HL-60 (cell line): ENCODE measurements around the gene S1PR5.

Source experiments
- DNase-seq, 2 experiments: peaks; one replicate each; pipeline ENCODE4 v3.0.0-alpha.2; 2010 to 2020; ENCODE audit warnings: low read depth in 1 of 2, low spot score in 1 of 2
- H3K27ac ChIP-seq: fragments of 250-450 bp; sonication (Bioruptor Pico); replicated peaks from 2 replicates; pipeline ENCODE4 v1.5.1; 2020; ENCODE audit warnings: mild to moderate bottlenecking, moderate library complexity
- H3K27me3 ChIP-seq: fragments of 250-450 bp; sonication (Bioruptor Pico); 2 replicates; pipeline ENCODE4 v1.5.1; 2021; ENCODE audit warnings: mild to moderate bottlenecking, moderate library complexity; ENCODE audit not compliant: insufficient read depth, poor library complexity, severe bottlenecking
- H3K4me3 ChIP-seq: replicated peaks from 2 replicates; pipeline ENCODE4 v1.5.1; 2011; ENCODE audit warnings: mild to moderate bottlenecking, control low read depth, low read length; ENCODE audit not compliant: insufficient read depth
- GABPA ChIP-seq: IDR thresholded peaks from 2 replicates; pipeline ENCODE4 v1.6.1; 2012; ENCODE audit warnings: low read depth
- POLR2AphosphoS5 ChIP-seq: IDR thresholded peaks from 2 replicates; pipeline ENCODE4 v1.6.1; 2012; ENCODE audit warnings: low read depth
- SPI1 ChIP-seq: IDR thresholded peaks from 2 replicates; pipeline ENCODE4 v1.6.1; 2012; ENCODE audit warnings: low read depth, mild to moderate bottlenecking, borderline replicate concordance
- TF ChIP-seq, protein P1 (sequence below): IDR thresholded peaks from one replicate; pipeline ENCODE4 v1.5.1; 2011; ENCODE audit warnings: low read length, control low read depth, inconsistent platforms; ENCODE audit not compliant: insufficient read depth
- TF ChIP-seq, protein P2 (sequence below): IDR thresholded peaks from 2 replicates; pipeline ENCODE4 v1.6.1; 2012; ENCODE audit warnings: low read depth; ENCODE audit not compliant: insufficient replicate concordance

The S1PR5 gene

DNA sequence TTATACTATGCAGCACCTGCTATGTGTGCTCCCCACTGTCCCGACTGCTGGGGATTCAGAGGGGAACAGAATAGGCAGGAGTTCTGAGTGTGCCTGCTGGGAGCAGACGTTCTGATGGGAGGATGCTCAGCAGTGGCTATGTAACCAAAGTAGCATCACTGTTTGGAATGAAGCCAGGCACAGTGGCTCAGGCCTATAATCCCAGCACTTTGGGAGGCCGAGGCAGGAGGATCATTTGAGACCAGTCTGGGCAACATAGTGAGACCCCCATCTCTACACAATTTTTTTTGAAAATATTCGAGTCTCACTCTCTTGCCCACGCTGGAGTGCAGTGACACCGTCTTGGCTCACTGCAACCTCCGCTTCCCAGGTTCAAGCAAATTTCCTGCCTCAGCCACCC lies 32.5 kb upstream of the S1PR5 start:
- DNase-seq: no peak
- H3K27me3 ChIP-seq: no peaks in the 10 kb centered on the region
- no peak overlapping the region for H3K4me3 ChIP-seq
- H3K27ac ChIP-seq: no peak overlapping the region
- TF ChIP-seq POLR2AphosphoS5 (no peak), GABPA (no peak), SPI1 (no peak)
- TF ChIP-seq, protein P1, sequence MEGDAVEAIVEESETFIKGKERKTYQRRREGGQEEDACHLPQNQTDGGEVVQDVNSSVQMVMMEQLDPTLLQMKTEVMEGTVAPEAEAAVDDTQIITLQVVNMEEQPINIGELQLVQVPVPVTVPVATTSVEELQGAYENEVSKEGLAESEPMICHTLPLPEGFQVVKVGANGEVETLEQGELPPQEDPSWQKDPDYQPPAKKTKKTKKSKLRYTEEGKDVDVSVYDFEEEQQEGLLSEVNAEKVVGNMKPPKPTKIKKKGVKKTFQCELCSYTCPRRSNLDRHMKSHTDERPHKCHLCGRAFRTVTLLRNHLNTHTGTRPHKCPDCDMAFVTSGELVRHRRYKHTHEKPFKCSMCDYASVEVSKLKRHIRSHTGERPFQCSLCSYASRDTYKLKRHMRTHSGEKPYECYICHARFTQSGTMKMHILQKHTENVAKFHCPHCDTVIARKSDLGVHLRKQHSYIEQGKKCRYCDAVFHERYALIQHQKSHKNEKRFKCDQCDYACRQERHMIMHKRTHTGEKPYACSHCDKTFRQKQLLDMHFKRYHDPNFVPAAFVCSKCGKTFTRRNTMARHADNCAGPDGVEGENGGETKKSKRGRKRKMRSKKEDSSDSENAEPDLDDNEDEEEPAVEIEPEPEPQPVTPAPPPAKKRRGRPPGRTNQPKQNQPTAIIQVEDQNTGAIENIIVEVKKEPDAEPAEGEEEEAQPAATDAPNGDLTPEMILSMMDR: no peak
- TF ChIP-seq, protein P2, sequence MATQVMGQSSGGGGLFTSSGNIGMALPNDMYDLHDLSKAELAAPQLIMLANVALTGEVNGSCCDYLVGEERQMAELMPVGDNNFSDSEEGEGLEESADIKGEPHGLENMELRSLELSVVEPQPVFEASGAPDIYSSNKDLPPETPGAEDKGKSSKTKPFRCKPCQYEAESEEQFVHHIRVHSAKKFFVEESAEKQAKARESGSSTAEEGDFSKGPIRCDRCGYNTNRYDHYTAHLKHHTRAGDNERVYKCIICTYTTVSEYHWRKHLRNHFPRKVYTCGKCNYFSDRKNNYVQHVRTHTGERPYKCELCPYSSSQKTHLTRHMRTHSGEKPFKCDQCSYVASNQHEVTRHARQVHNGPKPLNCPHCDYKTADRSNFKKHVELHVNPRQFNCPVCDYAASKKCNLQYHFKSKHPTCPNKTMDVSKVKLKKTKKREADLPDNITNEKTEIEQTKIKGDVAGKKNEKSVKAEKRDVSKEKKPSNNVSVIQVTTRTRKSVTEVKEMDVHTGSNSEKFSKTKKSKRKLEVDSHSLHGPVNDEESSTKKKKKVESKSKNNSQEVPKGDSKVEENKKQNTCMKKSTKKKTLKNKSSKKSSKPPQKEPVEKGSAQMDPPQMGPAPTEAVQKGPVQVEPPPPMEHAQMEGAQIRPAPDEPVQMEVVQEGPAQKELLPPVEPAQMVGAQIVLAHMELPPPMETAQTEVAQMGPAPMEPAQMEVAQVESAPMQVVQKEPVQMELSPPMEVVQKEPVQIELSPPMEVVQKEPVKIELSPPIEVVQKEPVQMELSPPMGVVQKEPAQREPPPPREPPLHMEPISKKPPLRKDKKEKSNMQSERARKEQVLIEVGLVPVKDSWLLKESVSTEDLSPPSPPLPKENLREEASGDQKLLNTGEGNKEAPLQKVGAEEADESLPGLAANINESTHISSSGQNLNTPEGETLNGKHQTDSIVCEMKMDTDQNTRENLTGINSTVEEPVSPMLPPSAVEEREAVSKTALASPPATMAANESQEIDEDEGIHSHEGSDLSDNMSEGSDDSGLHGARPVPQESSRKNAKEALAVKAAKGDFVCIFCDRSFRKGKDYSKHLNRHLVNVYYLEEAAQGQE: no peak

DNA sequence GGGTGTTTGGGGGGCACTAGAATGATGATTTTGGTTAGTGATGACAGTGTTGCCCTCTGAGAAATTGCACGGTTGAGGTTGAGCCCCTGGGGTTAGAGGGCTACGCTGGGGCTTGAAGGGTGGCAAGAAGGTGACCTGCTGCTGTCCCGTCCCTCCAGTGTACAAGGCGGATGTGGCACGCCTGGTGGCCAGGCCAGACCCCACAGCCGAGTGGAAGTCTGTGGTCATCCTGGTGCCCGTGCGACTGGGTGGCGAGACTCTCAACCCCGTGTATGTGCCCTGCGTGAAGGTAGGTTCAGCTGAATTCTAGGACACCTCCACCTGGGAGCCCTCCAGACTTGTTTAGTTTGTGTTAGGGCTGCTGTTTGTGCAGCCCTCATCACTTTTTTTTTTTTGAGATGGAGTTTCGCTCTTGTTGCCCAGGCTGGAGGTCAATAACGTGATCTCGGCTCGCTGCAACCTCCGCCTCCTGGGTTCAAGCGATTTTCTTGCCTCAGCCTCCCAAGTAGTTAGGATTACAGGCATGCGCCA lies 31.6 kb upstream of the S1PR5 start:
- no peak overlapping the region for H3K4me3 ChIP-seq
- TF ChIP-seq GABPA (no peak), SPI1 (no peak), POLR2AphosphoS5 (no peak)
- TF ChIP-seq, protein P1: no peak
- TF ChIP-seq, protein P2: no peak
- no peak overlapping the region for H3K27ac ChIP-seq
- no peaks in the 10 kb centered on the region for H3K27me3 ChIP-seq
- no peak for DNase-seq

DNA sequence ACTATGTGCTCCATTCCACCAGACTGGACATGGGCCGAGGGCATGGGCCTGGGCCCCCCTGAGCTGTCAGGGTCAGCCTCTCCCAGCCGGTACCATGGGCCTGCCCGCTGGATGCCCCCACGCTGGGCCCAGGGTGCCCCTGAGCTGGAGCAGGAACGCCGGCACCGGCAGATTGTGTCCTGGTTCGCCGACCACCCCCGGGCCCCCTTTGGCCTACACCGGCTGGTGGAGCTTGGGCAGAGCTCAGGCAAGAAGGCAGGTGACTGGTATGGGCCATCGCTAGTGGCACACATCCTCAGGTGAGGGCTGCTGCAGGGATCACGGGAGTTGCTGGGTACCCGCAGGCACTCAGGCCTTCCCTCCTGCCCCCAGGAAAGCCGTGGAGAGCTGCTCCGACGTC lies 29.6 kb upstream of the S1PR5 start:
- no peaks in the 10 kb centered on the region for H3K27me3 ChIP-seq
- no peak for DNase-seq
- H3K4me3 ChIP-seq: no peak overlapping the region
- H3K27ac ChIP-seq: no peak overlapping the region
- TF ChIP-seq SPI1 (no peak), GABPA (no peak), POLR2AphosphoS5 (no peak)
- TF ChIP-seq, protein P1: no peak
- TF ChIP-seq, protein P2: no peak
